ENCODE results near the gene TIMM17A. TPM values are rescaled to one million over a fixed set of nuclear protein-coding genes. Genes with fewer than 3 reads are reported as not detected.

Gene TIMM17A
- total and polyA plus RNA-seq, 2 of the 8 experiments (the other 6 are each of a cell fraction or from before 2014, with no cell fraction given): 30.3 to 57.1 TPM

GRCh38 chr1:202010180-202011015, 55.1 kb downstream of the TIMM17A start, which contains the start of gene ELF3 (continued):
- TF ChIP-seq ATF2 (IDR thresholded peaks at IDR 0.05; ENCODE audit: low read length): no peak; the same call in 1 of the 2 replicates
- no peak for TF ChIP-seq USF2 (IDR thresholded peaks at IDR 0.05; ENCODE audit: low read length)
- TF ChIP-seq BACH1 (IDR thresholded peaks at IDR 0.05; ENCODE audit: low read length): no peak
- no peak; the same call in 1 of the 2 replicates for TF ChIP-seq E2F6 (IDR thresholded peaks at IDR 0.05)
- no peak for TF ChIP-seq KDM1A (IDR thresholded peaks at IDR 0.05; ENCODE audit: borderline replicate concordance, low read length)
- peak; percentile 21; the same call in 1 of the 2 replicates for TF ChIP-seq EGR1 (IDR thresholded peaks at IDR 0.05; ENCODE audit: borderline replicate concordance, low read depth, low read length)
- TF ChIP-seq HDAC6 (IDR thresholded peaks at IDR 0.05; ENCODE audit: low read depth, low read length): no peak
- peak; percentile 96 for TF ChIP-seq ASH2L (IDR thresholded peaks at IDR 0.05; ENCODE audit: low read length)
- TF ChIP-seq CEBPB (IDR thresholded peaks at IDR 0.05; ENCODE audit: low read depth, low read length): no peak
- peak; percentile 93 for TF ChIP-seq TAF7 (optimal IDR thresholded peaks at IDR 0.05; ENCODE audit: borderline replicate concordance, low read depth, low read length)
- peak; percentile 20; the same call in 1 of the 2 replicates for TF ChIP-seq GABPA (IDR thresholded peaks at IDR 0.05; ENCODE audit: borderline replicate concordance, insufficient read depth, low read length)
- no peak for TF ChIP-seq FOSL1 (IDR thresholded peaks at IDR 0.05; ENCODE audit: insufficient read depth, low read depth, low read length)
- TF ChIP-seq EZH2 (IDR thresholded peaks at IDR 0.05; ENCODE audit: low read depth, low read length, severe bottlenecking): no peak
- TF ChIP-seq NANOG (IDR thresholded peaks at IDR 0.05; ENCODE audit: insufficient read depth, low read depth, low read length, poor library complexity, severe bottlenecking): peak; percentile 70
- no peak for TF ChIP-seq ZNF274 (IDR thresholded peaks at IDR 0.05; ENCODE audit: borderline replicate concordance, extremely low read depth, low read length)
- peak; percentile 70 for TF ChIP-seq SP1 (IDR thresholded peaks at IDR 0.05; ENCODE audit: low read depth, low read length)
